Keratinocyte (primary cell): ENCODE measurements around the gene RPS29.

ENCODE experiments used
- EZH2 ChIP-seq: IDR thresholded peaks from one replicate; pipeline ENCODE4 v1.6.1; 2012; ENCODE audit warnings: inconsistent platforms, mild to moderate bottlenecking, low read length, moderate library complexity
- TF ChIP-seq, protein P1 (sequence below), 3 experiments: IDR thresholded peaks in 1 of 3; conservative IDR thresholded peaks in 1 of 3; optimal IDR thresholded peaks in 1 of 3; 2 replicates in 2 of 3; 3 replicates in 1 of 3; pipeline versions ENCODE3 to v1.5.1; 2011; ENCODE audit warnings: low read length in 3 of 3, mild to moderate bottlenecking in 3 of 3, moderate library complexity in 2 of 3, control low read depth in 1 of 3, inconsistent platforms in 1 of 3; ENCODE audit not compliant: insufficient read depth in 2 of 3; ENCODE audit errors: extremely low read depth in 1 of 3

DNA sequence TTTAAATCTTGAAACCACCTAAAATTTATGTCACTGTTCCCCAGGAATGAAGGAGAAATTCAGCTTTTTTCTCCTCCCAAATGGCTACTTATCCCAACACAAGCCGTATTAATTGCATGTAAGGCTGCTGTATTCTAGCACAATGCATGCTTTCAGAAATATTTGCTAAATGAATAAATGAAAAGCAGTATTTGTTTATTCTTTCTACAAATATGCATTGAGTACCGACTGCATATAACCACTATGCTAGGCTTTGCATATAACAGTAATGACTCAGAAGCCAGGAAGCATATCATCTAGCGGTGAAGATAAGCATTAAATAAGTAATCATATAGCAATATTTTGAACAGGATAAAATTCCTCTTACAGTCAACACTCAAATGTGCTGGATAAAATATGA is 6.8 kb upstream of the RPS29 start:
- TF ChIP-seq EZH2, result no peak
- TF ChIP-seq, protein P1, sequence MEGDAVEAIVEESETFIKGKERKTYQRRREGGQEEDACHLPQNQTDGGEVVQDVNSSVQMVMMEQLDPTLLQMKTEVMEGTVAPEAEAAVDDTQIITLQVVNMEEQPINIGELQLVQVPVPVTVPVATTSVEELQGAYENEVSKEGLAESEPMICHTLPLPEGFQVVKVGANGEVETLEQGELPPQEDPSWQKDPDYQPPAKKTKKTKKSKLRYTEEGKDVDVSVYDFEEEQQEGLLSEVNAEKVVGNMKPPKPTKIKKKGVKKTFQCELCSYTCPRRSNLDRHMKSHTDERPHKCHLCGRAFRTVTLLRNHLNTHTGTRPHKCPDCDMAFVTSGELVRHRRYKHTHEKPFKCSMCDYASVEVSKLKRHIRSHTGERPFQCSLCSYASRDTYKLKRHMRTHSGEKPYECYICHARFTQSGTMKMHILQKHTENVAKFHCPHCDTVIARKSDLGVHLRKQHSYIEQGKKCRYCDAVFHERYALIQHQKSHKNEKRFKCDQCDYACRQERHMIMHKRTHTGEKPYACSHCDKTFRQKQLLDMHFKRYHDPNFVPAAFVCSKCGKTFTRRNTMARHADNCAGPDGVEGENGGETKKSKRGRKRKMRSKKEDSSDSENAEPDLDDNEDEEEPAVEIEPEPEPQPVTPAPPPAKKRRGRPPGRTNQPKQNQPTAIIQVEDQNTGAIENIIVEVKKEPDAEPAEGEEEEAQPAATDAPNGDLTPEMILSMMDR (optimal IDR thresholded peaks at IDR 0.05 in 1 of 3, IDR thresholded peaks at IDR 0.05 in 1 of 3, conservative IDR thresholded peaks at IDR 0.05 in 1 of 3; ENCODE audit: extremely low read depth in 1 of 3, insufficient read depth in 2 of 3, low read length in 3 of 3), result no peak
